ENCODE data around the gene KRT12. TPM values are rescaled to one million over a fixed set of nuclear protein-coding genes. Genes with fewer than 3 reads are reported as not detected.

The KRT12 gene
- total RNA-seq, 1 donor from 2014 or later: not detected

DNA sequence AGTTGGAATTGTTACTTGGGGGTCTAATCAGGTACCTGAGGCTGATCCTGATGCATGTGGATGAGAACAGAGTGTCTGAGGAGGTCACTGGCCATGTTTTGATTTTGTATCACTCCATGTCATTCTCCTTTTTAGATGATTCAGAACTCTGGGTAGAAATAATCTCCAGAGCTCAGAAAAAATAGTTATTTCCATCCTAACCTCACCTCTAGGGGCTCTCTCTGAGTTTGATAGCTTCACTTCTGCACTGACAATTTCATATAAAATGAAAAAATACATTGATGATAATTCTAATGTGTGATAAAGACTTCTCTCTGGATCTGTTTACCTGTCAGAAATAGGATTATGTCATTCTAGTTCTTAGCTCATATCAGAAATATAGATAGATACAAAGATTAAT lies 6.2 kb upstream of the KRT12 start:
- no peaks in the 10 kb centered on the region for H3K36me3 ChIP-seq
- no peak for DNase-seq
- no peak overlapping the region for H3K27ac ChIP-seq
- TF ChIP-seq CTCF (IDR thresholded peaks at IDR 0.05): no peak
- no peak overlapping the region for H3K4me3 ChIP-seq
- peaks cover 8% of the 10 kb centered on the region for H3K27me3 ChIP-seq (ENCODE audit: low read depth)
- no peak for ATAC-seq
- no peaks in the 10 kb centered on the region for H3K9me3 ChIP-seq
- intact Hi-C loops (cut with DNase I): no loop called here
- no peaks in the 10 kb centered on the region for H3K4me1 ChIP-seq

GRCh38 chr17:40872416-40872815 lies 5.4 kb upstream of the KRT12 start:
- no peaks in the 10 kb centered on the region for H3K36me3 ChIP-seq
- intact Hi-C loops (cut with DNase I): no loop called here
- no peaks in the 10 kb centered on the region for H3K4me1 ChIP-seq
- no peak overlapping the region for H3K27ac ChIP-seq
- no peak for TF ChIP-seq CTCF (IDR thresholded peaks at IDR 0.05)
- H3K27me3 ChIP-seq (ENCODE audit: low read depth): peaks cover 8% of the 10 kb centered on the region
- no peak for DNase-seq
- no peak overlapping the region for H3K4me3 ChIP-seq
- ATAC-seq: no peak
- H3K9me3 ChIP-seq: no peaks in the 10 kb centered on the region

- ATAC-seq (no peak), DNase-seq (no peak)
- H3K27me3 ChIP-seq (ENCODE audit: low read depth): peaks cover 8% of the 10 kb centered on the region
- intact Hi-C loops (cut with DNase I): no loop called here
- no peak for TF ChIP-seq CTCF (IDR thresholded peaks at IDR 0.05)
- H3K4me3 ChIP-seq: no peak overlapping the region
- H3K4me1 ChIP-seq: no peaks in the 10 kb centered on the region
- no peaks in the 10 kb centered on the region for H3K9me3 ChIP-seq
- H3K36me3 ChIP-seq: no peaks in the 10 kb centered on the region
- no peak overlapping the region for H3K27ac ChIP-seq
These were observed 4.3 kb upstream of the KRT12 start for GRCh38 chr17:40871316-40871715.

DNA sequence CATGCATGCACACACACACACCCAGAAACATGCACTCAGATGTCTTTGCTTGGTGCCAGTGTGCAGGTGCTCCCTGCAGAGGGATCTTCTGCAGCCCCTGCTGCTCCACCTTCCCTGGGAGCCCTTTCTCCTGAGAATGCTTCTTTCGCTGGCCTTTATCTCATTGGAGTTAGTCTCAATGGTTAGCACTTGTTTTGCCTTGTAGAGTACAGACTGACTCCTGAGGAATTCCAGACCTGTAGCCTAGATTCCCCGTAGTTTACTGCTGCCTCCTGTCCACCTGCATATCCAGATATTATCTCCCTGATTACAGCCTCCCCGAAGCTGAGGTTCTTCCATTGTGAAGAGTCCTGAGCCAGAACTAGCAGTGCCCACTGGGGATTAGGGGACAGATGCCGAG lies 3.1 kb upstream of the KRT12 start:
- H3K9me3 ChIP-seq: no peaks in the 10 kb centered on the region
- DNase-seq: no peak
- no peak for ATAC-seq
- H3K36me3 ChIP-seq: no peaks in the 10 kb centered on the region
- H3K27me3 ChIP-seq (ENCODE audit: low read depth): peaks cover 8% of the 10 kb centered on the region
- no peak overlapping the region for H3K27ac ChIP-seq
- TF ChIP-seq CTCF (IDR thresholded peaks at IDR 0.05): no peak
- no peak overlapping the region for H3K4me3 ChIP-seq
- no peaks in the 10 kb centered on the region for H3K4me1 ChIP-seq
- intact Hi-C loops (cut with DNase I): no loop called here

DNA sequence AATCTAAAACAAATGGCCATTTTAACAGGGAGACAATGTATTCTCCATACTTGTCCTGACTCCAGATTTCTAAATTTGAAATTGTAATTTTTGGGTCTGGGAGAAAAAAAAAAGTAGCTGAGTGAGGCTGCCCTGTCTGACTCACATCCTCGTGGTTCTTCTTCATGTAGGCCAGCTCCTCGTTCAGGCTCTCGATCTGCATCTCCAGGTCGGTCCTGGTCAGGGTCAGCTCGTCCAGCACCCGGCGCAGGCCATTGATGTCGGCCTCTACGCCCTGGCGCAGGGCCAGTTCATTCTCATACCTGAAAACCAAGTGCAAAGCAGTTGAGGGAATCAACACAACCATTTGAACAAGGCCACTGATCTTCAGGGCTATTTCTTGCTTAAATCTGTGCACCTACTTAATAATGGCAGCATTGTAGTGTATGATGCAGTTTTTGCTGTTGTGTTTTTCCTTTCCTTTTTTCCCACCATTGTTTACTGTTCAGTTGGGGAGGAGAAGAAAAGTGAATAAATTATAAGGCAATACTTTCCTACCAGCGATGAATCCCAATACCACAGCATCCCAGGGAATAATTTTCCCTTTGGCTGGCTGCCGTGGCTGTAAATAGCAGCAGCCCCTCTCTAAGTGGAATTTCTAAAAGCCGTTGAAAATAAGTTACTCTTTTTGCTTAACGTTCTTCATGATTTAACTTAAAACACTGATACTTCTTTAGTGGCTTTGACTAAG lies 2.2 kb downstream of the KRT12 start:
- Histone ChIP-seq H3K9me3 (no peaks in the 10 kb centered on the region), H3K36me3 (no peaks in the 10 kb centered on the region), H3K4me1 (no peaks in the 10 kb centered on the region), H3K27me3 (ENCODE audit: low read depth) (peaks cover 9% of the 10 kb centered on the region), H3K27ac (no peak overlapping the region), H3K4me3 (no peak overlapping the region)
- intact Hi-C loops (cut with DNase I): no loop called here
- ATAC-seq: no peak
- no peak for DNase-seq
- TF ChIP-seq CTCF (IDR thresholded peaks at IDR 0.05): no peak
